ENCODE results near the gene OBSCN.

The OBSCN gene

DNA sequence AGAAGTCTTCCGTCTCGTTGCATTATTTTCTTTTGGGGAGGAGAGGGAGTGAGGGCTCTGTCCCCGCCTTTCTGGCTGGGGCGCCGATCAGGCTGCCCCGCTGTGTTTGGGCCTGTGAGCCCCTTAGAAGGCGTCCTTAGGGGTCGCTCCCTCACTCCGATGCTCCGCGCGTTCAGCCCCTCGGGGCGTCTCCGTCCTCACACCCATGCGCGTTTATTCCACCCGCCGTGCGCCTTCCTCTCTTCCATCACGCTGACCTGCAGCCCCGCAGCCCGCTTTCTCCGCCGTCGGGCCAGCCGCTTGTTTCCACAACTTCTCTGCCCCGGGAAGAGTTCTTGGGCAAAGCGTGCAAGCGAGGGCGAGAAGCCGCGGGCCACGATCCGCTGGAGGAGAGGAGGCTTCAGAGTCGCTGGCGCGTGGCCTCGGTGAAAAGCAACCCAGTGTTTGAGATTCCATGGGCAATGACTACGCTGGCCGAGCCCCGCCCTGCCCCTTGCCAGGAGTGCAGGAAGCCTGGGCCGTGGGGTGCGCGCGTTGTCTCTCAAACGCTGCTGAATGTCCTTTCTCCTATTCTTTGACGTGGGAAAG, 171.1 kb downstream of the OBSCN start:
- TF ChIP-seq, protein P1, sequence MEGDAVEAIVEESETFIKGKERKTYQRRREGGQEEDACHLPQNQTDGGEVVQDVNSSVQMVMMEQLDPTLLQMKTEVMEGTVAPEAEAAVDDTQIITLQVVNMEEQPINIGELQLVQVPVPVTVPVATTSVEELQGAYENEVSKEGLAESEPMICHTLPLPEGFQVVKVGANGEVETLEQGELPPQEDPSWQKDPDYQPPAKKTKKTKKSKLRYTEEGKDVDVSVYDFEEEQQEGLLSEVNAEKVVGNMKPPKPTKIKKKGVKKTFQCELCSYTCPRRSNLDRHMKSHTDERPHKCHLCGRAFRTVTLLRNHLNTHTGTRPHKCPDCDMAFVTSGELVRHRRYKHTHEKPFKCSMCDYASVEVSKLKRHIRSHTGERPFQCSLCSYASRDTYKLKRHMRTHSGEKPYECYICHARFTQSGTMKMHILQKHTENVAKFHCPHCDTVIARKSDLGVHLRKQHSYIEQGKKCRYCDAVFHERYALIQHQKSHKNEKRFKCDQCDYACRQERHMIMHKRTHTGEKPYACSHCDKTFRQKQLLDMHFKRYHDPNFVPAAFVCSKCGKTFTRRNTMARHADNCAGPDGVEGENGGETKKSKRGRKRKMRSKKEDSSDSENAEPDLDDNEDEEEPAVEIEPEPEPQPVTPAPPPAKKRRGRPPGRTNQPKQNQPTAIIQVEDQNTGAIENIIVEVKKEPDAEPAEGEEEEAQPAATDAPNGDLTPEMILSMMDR (IDR thresholded peaks at IDR 0.05; ENCODE audit: low read depth, low read length), result no peak
- no peak for DNase-seq (ENCODE audit: extremely low read depth, low read depth)

DNA sequence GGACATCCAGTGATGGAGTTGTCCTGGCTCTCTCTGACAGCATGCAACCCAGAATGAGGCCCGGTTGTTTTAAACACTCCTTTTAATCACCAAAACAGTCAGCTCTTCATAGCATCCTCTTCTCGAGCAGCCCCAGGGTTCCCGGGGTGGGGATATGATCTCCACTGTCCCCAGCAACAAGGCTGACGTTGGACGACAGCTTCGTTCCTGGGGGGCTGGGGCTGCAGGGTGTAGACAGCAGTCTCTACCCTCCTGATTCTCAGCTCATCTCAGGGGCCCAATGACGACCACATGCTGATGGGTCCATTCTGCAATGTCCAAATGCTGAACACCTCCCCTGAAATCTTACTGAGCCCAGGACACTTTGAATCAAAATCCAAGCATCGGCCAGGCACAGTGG, 171.8 kb downstream of the OBSCN start:
- DNase-seq (ENCODE audit: extremely low read depth, low read depth), result no peak
- TF ChIP-seq, protein P1 (IDR thresholded peaks at IDR 0.05; ENCODE audit: low read depth, low read length), result no peak

DNA sequence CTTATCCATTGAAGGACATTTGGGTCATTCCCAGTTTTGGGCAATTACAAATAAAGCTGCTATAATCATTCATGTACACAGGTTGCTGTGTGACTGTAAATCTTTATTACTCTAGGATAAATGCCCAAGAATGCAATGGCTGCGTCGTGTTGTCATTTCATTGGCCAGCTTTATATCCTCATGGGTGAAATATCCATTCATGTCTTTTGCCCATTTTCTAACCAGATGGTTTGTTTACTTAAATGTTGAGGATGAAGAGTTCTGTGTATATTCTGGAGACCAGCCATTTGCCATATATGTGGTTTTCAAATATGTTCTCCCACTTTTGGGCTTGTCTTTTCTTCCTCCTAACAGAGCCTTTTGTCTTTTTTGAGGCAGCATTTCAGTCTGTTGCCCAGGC, 173.5 kb downstream of the OBSCN start:
- no peak for DNase-seq (ENCODE audit: extremely low read depth, low read depth)
- TF ChIP-seq, protein P1 (IDR thresholded peaks at IDR 0.05; ENCODE audit: low read depth, low read length), result no peak

DNA sequence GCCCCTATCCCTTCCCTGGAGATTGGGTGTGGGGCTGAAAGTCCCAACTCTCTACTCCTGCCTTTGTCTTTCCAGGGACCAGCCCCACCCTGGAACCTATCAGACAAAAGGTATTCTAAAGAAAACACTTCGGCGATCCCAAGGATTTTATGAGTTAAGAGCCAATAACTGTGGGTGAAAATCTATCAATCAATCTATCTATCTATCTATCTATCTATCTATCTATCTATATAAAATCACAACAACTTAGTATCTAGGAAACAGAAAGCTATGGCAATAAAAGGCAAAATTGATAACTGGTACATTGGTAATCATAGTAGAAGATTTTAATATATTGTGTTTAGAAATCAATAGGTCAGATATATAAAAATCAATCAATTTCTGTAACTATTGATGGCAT, 175.9 kb downstream of the OBSCN start:
- DNase-seq (ENCODE audit: extremely low read depth, low read depth), result no peak
- TF ChIP-seq, protein P1 (IDR thresholded peaks at IDR 0.05; ENCODE audit: low read depth, low read length), result no peak

DNA sequence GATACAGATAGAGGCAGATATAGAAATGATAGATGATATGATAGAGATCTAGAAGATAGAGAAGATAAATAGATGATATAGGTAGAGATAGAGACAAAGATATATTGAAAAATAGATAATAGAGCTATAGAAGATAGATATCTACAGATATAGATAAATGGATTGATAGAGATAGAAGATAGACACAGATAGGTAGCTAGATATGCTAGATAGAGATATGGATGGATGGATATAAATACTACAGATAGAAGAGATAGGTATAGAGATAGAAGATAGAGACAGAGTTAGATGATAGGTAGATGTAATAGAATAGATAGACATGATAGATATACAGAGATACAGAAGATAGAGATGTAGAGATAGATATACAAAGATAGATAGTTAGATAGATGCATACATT, 177.4 kb downstream of the OBSCN start:
- TF ChIP-seq, protein P1 (IDR thresholded peaks at IDR 0.05; ENCODE audit: low read depth, low read length), result no peak
- no peak for DNase-seq (ENCODE audit: extremely low read depth, low read depth)

DNA sequence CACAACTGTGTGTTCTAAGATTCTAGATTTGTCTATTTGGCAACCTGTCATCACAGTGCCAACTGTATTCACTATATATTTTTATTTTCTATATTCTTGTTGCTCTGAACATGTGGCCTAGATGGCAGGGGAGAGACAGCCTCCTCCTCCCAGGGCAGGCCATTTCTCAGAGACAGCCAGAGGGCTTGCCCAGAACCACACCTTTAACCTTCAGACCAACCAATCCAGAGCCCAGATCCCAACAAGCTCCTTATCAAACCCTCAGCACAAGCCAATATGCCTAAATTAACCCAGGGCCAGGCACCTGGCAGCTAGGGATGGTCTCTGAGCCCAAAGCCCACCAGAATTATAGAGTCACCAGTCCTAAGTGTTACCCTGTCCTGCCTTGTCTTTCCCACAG, 179.5 kb downstream of the OBSCN start:
- TF ChIP-seq, protein P1 (IDR thresholded peaks at IDR 0.05; ENCODE audit: low read depth, low read length), result no peak
- no peak for DNase-seq (ENCODE audit: extremely low read depth, low read depth)

DNA sequence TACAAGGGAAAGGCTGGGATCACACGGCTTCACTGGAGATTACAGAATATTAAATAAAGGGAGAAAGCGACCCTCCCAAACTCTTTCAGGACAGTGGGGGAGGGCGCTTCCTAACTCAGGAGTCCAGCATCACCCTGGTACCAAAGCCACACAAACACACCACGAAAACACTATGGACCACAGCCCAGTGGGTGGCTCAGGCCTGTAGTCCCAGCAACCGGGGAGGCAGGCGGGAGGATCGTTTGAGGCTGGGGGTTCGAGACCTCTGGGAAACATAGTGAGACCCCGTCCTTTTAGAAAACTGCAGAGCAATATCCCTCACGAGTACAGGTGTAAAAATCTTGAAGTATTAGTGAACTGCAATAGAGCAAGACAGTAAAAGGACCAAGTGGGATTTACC, 182.8 kb downstream of the OBSCN start:
- TF ChIP-seq, protein P1 (IDR thresholded peaks at IDR 0.05; ENCODE audit: low read depth, low read length), result no peak
- no peak for DNase-seq (ENCODE audit: extremely low read depth, low read depth)
